ENCODE data around the gene NLRC4.

DNA sequence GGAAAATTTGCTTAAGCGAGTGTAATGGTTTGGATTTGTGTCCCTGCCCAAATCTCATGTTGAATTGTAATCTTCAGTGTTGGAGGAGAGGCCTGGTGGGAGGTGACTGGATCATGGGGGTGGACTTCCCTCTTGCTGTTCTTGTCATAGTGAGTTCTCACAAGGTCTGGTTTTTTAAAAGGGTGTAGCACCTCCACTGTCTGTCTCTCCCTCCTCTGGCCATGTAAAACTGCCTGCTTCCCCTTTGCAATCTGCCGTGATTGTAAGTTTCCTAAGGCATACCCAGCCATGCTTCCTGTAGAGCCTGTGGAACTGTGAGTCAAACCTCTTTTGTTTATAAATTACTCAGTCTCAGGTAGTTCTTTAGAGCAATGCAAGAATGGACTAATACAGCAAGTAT, 19.6 kb upstream of the NLRC4 start:
- TF ChIP-seq, protein P1, sequence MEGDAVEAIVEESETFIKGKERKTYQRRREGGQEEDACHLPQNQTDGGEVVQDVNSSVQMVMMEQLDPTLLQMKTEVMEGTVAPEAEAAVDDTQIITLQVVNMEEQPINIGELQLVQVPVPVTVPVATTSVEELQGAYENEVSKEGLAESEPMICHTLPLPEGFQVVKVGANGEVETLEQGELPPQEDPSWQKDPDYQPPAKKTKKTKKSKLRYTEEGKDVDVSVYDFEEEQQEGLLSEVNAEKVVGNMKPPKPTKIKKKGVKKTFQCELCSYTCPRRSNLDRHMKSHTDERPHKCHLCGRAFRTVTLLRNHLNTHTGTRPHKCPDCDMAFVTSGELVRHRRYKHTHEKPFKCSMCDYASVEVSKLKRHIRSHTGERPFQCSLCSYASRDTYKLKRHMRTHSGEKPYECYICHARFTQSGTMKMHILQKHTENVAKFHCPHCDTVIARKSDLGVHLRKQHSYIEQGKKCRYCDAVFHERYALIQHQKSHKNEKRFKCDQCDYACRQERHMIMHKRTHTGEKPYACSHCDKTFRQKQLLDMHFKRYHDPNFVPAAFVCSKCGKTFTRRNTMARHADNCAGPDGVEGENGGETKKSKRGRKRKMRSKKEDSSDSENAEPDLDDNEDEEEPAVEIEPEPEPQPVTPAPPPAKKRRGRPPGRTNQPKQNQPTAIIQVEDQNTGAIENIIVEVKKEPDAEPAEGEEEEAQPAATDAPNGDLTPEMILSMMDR (IDR thresholded peaks at IDR 0.05) = no peak
- no peak for TF ChIP-seq POLR2A (IDR thresholded peaks at IDR 0.05)
- TF ChIP-seq POLR2AphosphoS5 (IDR thresholded peaks at IDR 0.05) = no peak
